HepG2 (cell line): ENCODE results near the gene PRDM7. TPM values are rescaled to one million over a fixed set of nuclear protein-coding genes. Genes with fewer than 3 reads are reported as not detected.
A peak's percentile ranks its signal among the peaks of the same experiment; 100 is the strongest.

Experiments
- EP300 ChIP-seq, 3 experiments: sonication (generic) in 1 of 3; formaldehyde crosslinking in 1 of 3; IDR thresholded peaks; 2 replicates each; pipeline versions ENCODE4 v1.5.1 to v1.6.1; 2011 to 2020; ENCODE audit warnings: low read depth in 2 of 3, low read length in 2 of 3, borderline replicate concordance in 1 of 3, improper control_type of control experiment in 1 of 3, mild to moderate bottlenecking in 1 of 3, missing genetic modification reagents in 1 of 3, moderate library complexity in 1 of 3
- GABPA ChIP-seq, 2 experiments: IDR thresholded peaks; 2 replicates each; pipeline ENCODE4 v1.6.1; 2011 to 2016; ENCODE audit warnings: low read depth in 2 of 2, low read length in 1 of 2, missing biosample characterization in 1 of 2, missing genetic modification characterization in 1 of 2
- MED13 ChIP-seq: sonication (generic); formaldehyde crosslinking; IDR thresholded peaks from 2 replicates; pipeline ENCODE4 v1.5.0; 2020; ENCODE audit warnings: missing genetic modification reagents
- NFIC ChIP-seq: IDR thresholded peaks from 2 replicates; pipeline ENCODE4 v1.6.1; 2012; ENCODE audit warnings: mild to moderate bottlenecking, low read length, inconsistent platforms
- SCMH1 ChIP-seq: sonication (generic); formaldehyde crosslinking; IDR thresholded peaks from 2 replicates; pipeline ENCODE4 v1.9.0; 2021; ENCODE audit warnings: missing genetic modification reagents, mild to moderate bottlenecking, borderline replicate concordance
- SMYD3 ChIP-seq: sonication (generic); formaldehyde crosslinking; IDR thresholded peaks from 2 replicates; pipeline ENCODE4 v1.8.1; 2023; ENCODE audit warnings: mild to moderate bottlenecking, missing genetic modification reagents
- SOX6 ChIP-seq, 2 experiments: fragments of 450-650 bp in 1 of 2; sonication (generic) in 1 of 2; formaldehyde crosslinking in 1 of 2; IDR thresholded peaks; 2 replicates each; pipeline versions ENCODE4 v1.4.0 to v1.6.1; 2017 to 2020; ENCODE audit warnings: antibody characterized with exemption in 1 of 2, mild to moderate bottlenecking in 1 of 2, missing genetic modification reagents in 1 of 2
- STAG1 ChIP-seq: sonication (generic); formaldehyde crosslinking; IDR thresholded peaks from 2 replicates; pipeline ENCODE4 v1.4.0; 2020; ENCODE audit warnings: missing genetic modification reagents
- ZNF343 ChIP-seq: sonication (generic); formaldehyde crosslinking; IDR thresholded peaks from 2 replicates; pipeline ENCODE4 v1.4.0; 2020; ENCODE audit warnings: mild to moderate bottlenecking, missing genetic modification reagents
- ZNF577 ChIP-seq: sonication (generic); formaldehyde crosslinking; IDR thresholded peaks from 2 replicates; pipeline ENCODE4 v1.4.0; 2020; ENCODE audit warnings: mild to moderate bottlenecking, low read depth, missing genetic modification reagents, borderline replicate concordance
- ZNF83 ChIP-seq: sonication (generic); formaldehyde crosslinking; IDR thresholded peaks from 2 replicates; pipeline ENCODE4 v1.4.0; 2020; ENCODE audit warnings: missing genetic modification reagents, mild to moderate bottlenecking, borderline replicate concordance
- polyA plus RNA-seq, 8 experiments: library from polyadenylated mRNA; depleted of rRNA in 3 of 8; stranded (reverse) in 7 of 8; unstranded in 1 of 8; fragments of >200 nt; fragmentation: Illumina TruSeq in 4 of 8; extraction: Trizol in 4 of 8; gene quantifications; 2 replicates each; pipeline versions ENCODE4 v1.2.1 to v1.2.3, GENCODE V29; 2011 to 2016; ENCODE audit warnings: low read depth in 4 of 8, missing spikeins in 1 of 8, mixed read lengths in 1 of 8; ENCODE audit not compliant: insufficient read depth in 1 of 8
- total RNA-seq, 5 experiments: library from RNA; depleted of rRNA; stranded (reverse); fragments of >200 nt; fragmentation: Illumina TruSeq; extraction: Trizol; gene quantifications; 2 replicates each; pipeline ENCODE4 v1.2.3, GENCODE V29; 2016; ENCODE audit warnings: low read depth in 1 of 5
- TF ChIP-seq, protein P1 (sequence below): sonication (generic); formaldehyde crosslinking; IDR thresholded peaks from 2 replicates; pipeline ENCODE4 v1.8.1; 2022; ENCODE audit warnings: low read depth, mild to moderate bottlenecking, missing genetic modification reagents
- TF ChIP-seq, protein P2 (sequence below): sonication (generic); formaldehyde crosslinking; IDR thresholded peaks from 2 replicates; pipeline ENCODE4 v1.4.0; 2020; ENCODE audit warnings: missing genetic modification reagents
- TF ChIP-seq, protein P3 (sequence below): sonication (generic); formaldehyde crosslinking; IDR thresholded peaks from 2 replicates; pipeline ENCODE4; 2020; ENCODE audit warnings: missing genetic modification reagents, mild to moderate bottlenecking, borderline replicate concordance
- TF ChIP-seq, protein P4 (sequence below): sonication (generic); formaldehyde crosslinking; IDR thresholded peaks from 2 replicates; pipeline ENCODE4 v1.9.0; 2021; ENCODE audit warnings: missing genetic modification reagents, borderline replicate concordance

Gene PRDM7
- total and polyA plus RNA-seq, 2 of the 13 experiments (the other 11 are each of a cell fraction or from before 2014, with no cell fraction given), result not detected

DNA sequence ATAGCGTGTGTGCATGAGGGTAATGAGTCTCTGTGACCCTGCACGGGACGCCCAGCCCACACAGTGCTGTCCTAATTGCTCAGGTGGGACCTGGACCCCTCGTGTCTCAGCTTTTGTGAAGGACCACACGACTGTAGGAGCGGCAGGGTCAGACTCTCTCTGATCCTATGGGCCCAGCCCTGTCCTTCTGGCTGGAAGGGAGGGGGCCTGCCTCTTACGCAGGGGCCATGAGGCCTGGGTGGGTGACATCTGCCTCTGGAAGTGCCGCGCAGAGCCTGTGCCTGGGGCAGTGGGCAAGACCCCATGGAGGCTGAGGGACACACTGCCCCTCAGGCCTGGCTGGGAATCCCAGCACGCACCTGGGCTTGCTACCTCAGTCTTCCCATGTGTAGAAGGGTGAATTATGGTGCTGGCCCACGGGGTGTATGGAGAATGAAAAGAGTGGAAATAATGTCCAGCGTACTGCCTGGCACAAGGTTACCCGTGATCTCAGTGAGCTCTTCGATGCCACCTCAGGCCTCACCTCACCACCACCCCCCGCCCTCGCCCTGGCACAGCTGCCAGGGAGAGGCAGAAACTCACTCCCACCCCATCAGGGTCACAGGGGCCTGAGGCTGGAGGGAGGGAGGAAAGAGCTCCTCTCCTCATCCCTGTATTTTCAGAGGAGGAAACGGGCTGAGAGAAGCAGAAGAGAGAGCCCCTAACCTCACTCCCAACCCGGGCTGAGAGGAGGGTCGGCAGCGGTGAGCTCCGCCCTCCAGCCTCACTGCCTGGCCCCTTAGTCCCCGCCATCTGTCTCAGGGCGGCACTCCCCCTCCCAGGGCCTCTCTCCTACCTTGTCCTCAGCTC lies 30.8 kb downstream of the PRDM7 start (continued):
- TF ChIP-seq ZNF577 (CRISPR knock-in tag) (no peak), STAG1 (CRISPR knock-in tag) (no peak), MED13 (no peak), GABPA (IDR thresholded peaks at IDR 0.05; ENCODE audit: low read depth, low read length) (no peak), GABPA (CRISPR knock-in tag; IDR thresholded peaks at IDR 0.05; ENCODE audit: low read depth) (no peak), SCMH1 (CRISPR knock-in tag) (no peak), SMYD3 (CRISPR knock-in tag) (0 out of 2 replicates have a peak, but pooled peaks have one; percentile 29), SOX6 (IDR thresholded peaks at IDR 0.05) (no peak), SOX6 (CRISPR knock-in tag; IDR thresholded peaks at IDR 0.05) (no peak), ZNF83 (peak; percentile 8; the same call in 1 of the 2 replicates), NFIC (no peak), EP300 (IDR thresholded peaks at IDR 0.05; ENCODE audit: low read depth in 2 of 2, low read length in 2 of 2) (no peak), EP300 (CRISPR knock-in tag; IDR thresholded peaks at IDR 0.05; ENCODE audit: borderline replicate concordance) (no peak), ZNF343 (CRISPR knock-in tag) (0 out of 2 replicates have a peak, but pooled peaks have one; percentile 8)
- TF ChIP-seq, protein P1, sequence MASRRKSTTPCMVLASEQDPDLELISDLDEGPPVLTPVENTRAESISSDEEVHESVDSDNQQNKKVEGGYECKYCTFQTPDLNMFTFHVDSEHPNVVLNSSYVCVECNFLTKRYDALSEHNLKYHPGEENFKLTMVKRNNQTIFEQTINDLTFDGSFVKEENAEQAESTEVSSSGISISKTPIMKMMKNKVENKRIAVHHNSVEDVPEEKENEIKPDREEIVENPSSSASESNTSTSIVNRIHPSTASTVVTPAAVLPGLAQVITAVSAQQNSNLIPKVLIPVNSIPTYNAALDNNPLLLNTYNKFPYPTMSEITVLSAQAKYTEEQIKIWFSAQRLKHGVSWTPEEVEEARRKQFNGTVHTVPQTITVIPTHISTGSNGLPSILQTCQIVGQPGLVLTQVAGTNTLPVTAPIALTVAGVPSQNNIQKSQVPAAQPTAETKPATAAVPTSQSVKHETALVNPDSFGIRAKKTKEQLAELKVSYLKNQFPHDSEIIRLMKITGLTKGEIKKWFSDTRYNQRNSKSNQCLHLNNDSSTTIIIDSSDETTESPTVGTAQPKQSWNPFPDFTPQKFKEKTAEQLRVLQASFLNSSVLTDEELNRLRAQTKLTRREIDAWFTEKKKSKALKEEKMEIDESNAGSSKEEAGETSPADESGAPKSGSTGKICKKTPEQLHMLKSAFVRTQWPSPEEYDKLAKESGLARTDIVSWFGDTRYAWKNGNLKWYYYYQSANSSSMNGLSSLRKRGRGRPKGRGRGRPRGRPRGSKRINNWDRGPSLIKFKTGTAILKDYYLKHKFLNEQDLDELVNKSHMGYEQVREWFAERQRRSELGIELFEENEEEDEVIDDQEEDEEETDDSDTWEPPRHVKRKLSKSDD, result no peak
- TF ChIP-seq, protein P2, sequence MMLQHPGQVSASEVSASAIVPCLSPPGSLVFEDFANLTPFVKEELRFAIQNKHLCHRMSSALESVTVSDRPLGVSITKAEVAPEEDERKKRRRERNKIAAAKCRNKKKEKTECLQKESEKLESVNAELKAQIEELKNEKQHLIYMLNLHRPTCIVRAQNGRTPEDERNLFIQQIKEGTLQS (CRISPR knock-in tag), result no peak
- TF ChIP-seq, protein P3, sequence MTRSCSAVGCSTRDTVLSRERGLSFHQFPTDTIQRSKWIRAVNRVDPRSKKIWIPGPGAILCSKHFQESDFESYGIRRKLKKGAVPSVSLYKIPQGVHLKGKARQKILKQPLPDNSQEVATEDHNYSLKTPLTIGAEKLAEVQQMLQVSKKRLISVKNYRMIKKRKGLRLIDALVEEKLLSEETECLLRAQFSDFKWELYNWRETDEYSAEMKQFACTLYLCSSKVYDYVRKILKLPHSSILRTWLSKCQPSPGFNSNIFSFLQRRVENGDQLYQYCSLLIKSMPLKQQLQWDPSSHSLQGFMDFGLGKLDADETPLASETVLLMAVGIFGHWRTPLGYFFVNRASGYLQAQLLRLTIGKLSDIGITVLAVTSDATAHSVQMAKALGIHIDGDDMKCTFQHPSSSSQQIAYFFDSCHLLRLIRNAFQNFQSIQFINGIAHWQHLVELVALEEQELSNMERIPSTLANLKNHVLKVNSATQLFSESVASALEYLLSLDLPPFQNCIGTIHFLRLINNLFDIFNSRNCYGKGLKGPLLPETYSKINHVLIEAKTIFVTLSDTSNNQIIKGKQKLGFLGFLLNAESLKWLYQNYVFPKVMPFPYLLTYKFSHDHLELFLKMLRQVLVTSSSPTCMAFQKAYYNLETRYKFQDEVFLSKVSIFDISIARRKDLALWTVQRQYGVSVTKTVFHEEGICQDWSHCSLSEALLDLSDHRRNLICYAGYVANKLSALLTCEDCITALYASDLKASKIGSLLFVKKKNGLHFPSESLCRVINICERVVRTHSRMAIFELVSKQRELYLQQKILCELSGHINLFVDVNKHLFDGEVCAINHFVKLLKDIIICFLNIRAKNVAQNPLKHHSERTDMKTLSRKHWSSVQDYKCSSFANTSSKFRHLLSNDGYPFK (CRISPR knock-in tag), result peak; percentile 99
- TF ChIP-seq, protein P4, sequence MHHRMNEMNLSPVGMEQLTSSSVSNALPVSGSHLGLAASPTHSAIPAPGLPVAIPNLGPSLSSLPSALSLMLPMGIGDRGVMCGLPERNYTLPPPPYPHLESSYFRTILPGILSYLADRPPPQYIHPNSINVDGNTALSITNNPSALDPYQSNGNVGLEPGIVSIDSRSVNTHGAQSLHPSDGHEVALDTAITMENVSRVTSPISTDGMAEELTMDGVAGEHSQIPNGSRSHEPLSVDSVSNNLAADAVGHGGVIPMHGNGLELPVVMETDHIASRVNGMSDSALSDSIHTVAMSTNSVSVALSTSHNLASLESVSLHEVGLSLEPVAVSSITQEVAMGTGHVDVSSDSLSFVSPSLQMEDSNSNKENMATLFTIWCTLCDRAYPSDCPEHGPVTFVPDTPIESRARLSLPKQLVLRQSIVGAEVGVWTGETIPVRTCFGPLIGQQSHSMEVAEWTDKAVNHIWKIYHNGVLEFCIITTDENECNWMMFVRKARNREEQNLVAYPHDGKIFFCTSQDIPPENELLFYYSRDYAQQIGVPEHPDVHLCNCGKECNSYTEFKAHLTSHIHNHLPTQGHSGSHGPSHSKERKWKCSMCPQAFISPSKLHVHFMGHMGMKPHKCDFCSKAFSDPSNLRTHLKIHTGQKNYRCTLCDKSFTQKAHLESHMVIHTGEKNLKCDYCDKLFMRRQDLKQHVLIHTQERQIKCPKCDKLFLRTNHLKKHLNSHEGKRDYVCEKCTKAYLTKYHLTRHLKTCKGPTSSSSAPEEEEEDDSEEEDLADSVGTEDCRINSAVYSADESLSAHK (CRISPR knock-in tag), result no peak
